PFSK-1 (cell line): ENCODE data around the gene PEX6.

Experiments used
- FOXP2 ChIP-seq: optimal IDR thresholded peaks from 2 replicates; pipeline ENCODE3; 2011; ENCODE audit warnings: borderline replicate concordance, control low read depth, inconsistent platforms; ENCODE audit not compliant: insufficient read depth; ENCODE audit errors: extremely low read length, extremely low read depth
- POLR2AphosphoS5 ChIP-seq: IDR thresholded peaks from 2 replicates; pipeline ENCODE4 v1.6.1; 2012; ENCODE audit warnings: low read depth, mild to moderate bottlenecking, control low read depth, low read length, moderate library complexity
- REST ChIP-seq, 2 experiments: IDR thresholded peaks; 2 replicates each; pipeline versions ENCODE4 v1.6.1 to v1.8.0; 2011 to 2012; ENCODE audit warnings: low read depth in 2 of 2, low read length in 2 of 2, control low read depth in 1 of 2, inconsistent platforms in 1 of 2, mild to moderate bottlenecking in 1 of 2, moderate library complexity in 1 of 2; ENCODE audit not compliant: insufficient read depth in 1 of 2
- SIN3A ChIP-seq: IDR thresholded peaks from 2 replicates; pipeline ENCODE4 v1.6.1; 2012; ENCODE audit warnings: mild to moderate bottlenecking, low read length, moderate library complexity, borderline replicate concordance; ENCODE audit not compliant: insufficient read depth
- TAF1 ChIP-seq: IDR thresholded peaks from 2 replicates; pipeline ENCODE4 v1.6.1; 2012; ENCODE audit warnings: low read length, control low read depth, borderline replicate concordance; ENCODE audit not compliant: insufficient read depth

PEX6 gene

GRCh38 chr6:42967228-42967627 is 11.8 kb downstream of the PEX6 start:
- TF ChIP-seq REST (IDR thresholded peaks at IDR 0.05; ENCODE audit: insufficient read depth in 1 of 2, low read depth in 2 of 2, low read length in 2 of 2): no peak
- no peak for TF ChIP-seq POLR2AphosphoS5
- no peak for TF ChIP-seq FOXP2
- TF ChIP-seq SIN3A: no peak

- TF ChIP-seq TAF1: no peak
These were observed 12.4 kb downstream of the PEX6 start for GRCh38 chr6:42966571-42966970.

- TF ChIP-seq SIN3A (no peak), FOXP2 (no peak)
These were observed 15.0 kb downstream of the PEX6 start for GRCh38 chr6:42963855-42964605.

DNA sequence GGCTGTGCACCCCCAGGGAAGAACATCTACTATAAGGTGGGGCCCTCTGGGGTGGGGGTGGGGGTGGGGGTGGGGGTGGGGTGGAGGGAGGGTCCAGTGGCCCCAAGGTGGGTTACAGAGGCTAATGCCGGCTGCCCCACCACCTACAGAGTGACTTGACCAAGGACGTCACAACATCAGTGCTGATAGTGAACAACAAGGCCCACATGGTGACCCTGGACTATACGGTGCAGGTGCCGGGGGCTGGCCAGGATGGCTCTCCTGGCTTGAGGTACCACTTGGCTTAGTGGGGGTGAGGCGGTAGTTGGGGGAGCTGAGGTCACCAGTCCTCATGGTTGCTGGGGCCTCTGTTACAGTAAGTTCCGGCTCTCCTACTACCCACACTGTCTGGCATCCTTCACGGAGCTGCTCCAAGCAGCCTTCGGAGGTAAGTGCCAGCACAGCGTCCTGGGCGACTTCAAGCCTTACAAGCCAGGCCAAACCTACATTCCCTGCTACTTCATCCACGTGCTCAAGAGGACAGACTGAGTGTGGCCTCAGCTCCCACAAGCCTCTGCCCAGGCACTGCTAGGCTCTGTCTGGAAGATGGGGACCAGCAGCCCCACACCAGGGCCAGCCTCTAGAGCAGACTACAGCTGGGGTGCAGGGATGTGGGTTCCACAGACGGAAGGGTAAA is 15.7 kb downstream of the PEX6 start:
- TF ChIP-seq FOXP2: no peak
- TF ChIP-seq TAF1: no peak
- TF ChIP-seq POLR2AphosphoS5: no peak
- TF ChIP-seq SIN3A: no peak
- TF ChIP-seq REST (IDR thresholded peaks at IDR 0.05; ENCODE audit: insufficient read depth in 1 of 2, low read depth in 2 of 2, low read length in 2 of 2): no peak

DNA sequence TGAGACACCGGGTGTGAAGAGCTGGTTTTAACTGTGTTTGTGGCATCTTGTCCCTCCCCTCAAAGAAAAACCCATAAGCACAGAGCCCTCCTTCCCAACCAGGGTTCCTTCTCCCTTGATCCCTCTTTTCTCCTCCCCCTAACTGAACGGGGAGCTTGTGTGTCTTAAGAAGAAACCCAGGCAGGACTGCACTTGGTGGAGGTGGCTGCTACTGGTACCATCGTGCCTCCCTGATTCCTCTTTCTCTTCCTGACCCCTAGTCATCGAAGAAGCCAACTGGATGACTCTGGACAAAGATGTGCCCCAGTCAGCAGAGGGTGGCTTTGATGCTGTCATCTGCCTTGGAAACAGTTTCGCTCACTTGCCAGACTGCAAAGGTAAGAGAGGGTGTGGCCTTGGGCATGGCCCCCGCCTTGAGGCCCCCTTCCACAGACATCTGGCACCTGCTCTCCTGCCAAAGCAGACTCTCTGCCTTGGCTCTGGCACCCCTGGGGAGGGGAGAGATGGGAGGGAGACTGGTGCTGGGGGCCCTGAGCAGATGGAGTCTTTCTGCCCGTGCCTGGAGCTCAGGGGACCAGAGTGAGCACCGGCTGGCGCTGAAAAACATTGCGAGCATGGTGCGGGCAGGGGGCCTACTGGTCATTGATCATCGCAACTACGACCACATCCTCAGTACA is 16.3 kb downstream of the PEX6 start:
- TF ChIP-seq FOXP2: no peak
- TF ChIP-seq TAF1: no peak
- no peak for TF ChIP-seq REST (IDR thresholded peaks at IDR 0.05; ENCODE audit: insufficient read depth in 1 of 2, low read depth in 2 of 2, low read length in 2 of 2)
- no peak for TF ChIP-seq POLR2AphosphoS5
- no peak for TF ChIP-seq SIN3A

DNA sequence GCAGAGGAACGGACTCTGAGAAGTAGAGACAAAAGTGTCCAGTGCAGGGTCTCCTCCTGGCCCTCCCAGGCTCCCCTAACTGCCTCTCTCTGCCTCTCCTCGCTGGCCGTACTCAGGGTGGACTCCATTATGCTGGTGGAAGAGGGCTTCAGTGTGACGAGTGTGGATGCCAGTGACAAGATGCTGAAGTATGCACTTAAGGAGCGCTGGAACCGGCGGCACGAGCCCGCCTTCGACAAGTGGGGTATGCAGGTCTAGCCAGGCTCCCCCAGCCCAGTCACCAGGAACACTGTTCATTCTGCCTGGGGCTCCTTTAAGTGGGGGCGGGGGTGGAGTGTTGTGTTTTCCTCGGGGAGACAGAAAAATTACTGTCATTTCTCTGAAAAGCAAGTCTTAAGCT is 16.9 kb downstream of the PEX6 start:
- no peak for TF ChIP-seq TAF1
- TF ChIP-seq FOXP2: no peak
- TF ChIP-seq REST (IDR thresholded peaks at IDR 0.05; ENCODE audit: insufficient read depth in 1 of 2, low read depth in 2 of 2, low read length in 2 of 2): no peak
- no peak for TF ChIP-seq SIN3A
- TF ChIP-seq POLR2AphosphoS5: no peak
